Stomach smooth muscle (tissue), 2 donors: ENCODE measurements around the gene MDM1.
A peak's percentile ranks its signal among the peaks of the same experiment; 100 is the strongest.

Experiments used
- H3K27ac ChIP-seq: one replicate; pipeline ENCODE4 v1.7.0; 2013; ENCODE audit warnings: mild to moderate bottlenecking, low read length, inconsistent platforms
- H3K27me3 ChIP-seq, 2 donors: one replicate each; pipeline ENCODE4 v1.7.0; 2013; ENCODE audit warnings: low read length in 2 of 2; ENCODE audit not compliant: insufficient read depth in 2 of 2, control insufficient read depth in 1 of 2
- H3K36me3 ChIP-seq, 2 donors: one replicate each; pipeline ENCODE4 v1.7.0; 2013; ENCODE audit warnings: low read length in 2 of 2; ENCODE audit not compliant: control insufficient read depth in 2 of 2, insufficient read depth in 2 of 2
- H3K4me1 ChIP-seq: one replicate; pipeline ENCODE4 v1.7.0; 2013; ENCODE audit warnings: low read length; ENCODE audit not compliant: control insufficient read depth, insufficient read depth
- H3K4me3 ChIP-seq, 2 donors: one replicate each; pipeline ENCODE4 v1.7.0; 2013; ENCODE audit warnings: low read length in 2 of 2
- H3K9ac ChIP-seq, 2 donors: one replicate each; pipeline ENCODE4 v1.7.0; 2013; ENCODE audit warnings: low read length in 2 of 2, mild to moderate bottlenecking in 1 of 2
- H3K9me3 ChIP-seq, 2 donors: one replicate each; pipeline ENCODE4 v1.7.0; 2013; ENCODE audit warnings: low read length in 2 of 2; ENCODE audit not compliant: control insufficient read depth in 2 of 2
- donor health status: healthy.
- donor health status: Pancreatic carcinoma.

The MDM1 gene

GRCh38 chr12:68368327-68368726 lies 36.2 kb upstream of the MDM1 start:
- H3K27ac ChIP-seq = no peak overlapping the region

GRCh38 chr12:68367903-68368302 lies 35.7 kb upstream of the MDM1 start:
- Histone ChIP-seq H3K27me3 (no peaks in the 10 kb centered on the region), H3K36me3 (no peaks in the 10 kb centered on the region), H3K27ac (no peak overlapping the region), H3K4me1 (peaks cover 10% of the 10 kb centered on the region), H3K4me3 (no peak overlapping the region), H3K9me3 (no peaks in the 10 kb centered on the region), H3K9ac (no peak overlapping the region)

More at GRCh38 chr12:68368327-68368726, 36.2 kb upstream of the MDM1 start:
- Histone ChIP-seq H3K9me3 (no peaks in the 10 kb centered on the region), H3K9ac (no peak overlapping the region), H3K27me3 (no peaks in the 10 kb centered on the region), H3K36me3 (no peaks in the 10 kb centered on the region), H3K4me1 (peaks cover 10% of the 10 kb centered on the region), H3K4me3 (no peak overlapping the region)

GRCh38 chr12:68367116-68367515 lies 35.0 kb upstream of the MDM1 start:
- Histone ChIP-seq H3K4me3 (no peak overlapping the region), H3K9me3 (no peaks in the 10 kb centered on the region), H3K36me3 (no peaks in the 10 kb centered on the region), H3K27ac (no peak overlapping the region), H3K9ac (no peak overlapping the region), H3K4me1 (peaks cover 10% of the 10 kb centered on the region), H3K27me3 (no peaks in the 10 kb centered on the region)

GRCh38 chr12:68364893-68365725 lies 32.9 kb upstream of the MDM1 start:
- H3K27ac ChIP-seq = peak overlapping the region; percentile 87
- H3K4me1 ChIP-seq = peaks cover 10% of the 10 kb centered on the region
- H3K4me3 ChIP-seq = peak overlapping the region; percentile 65 to 74
- H3K27me3 ChIP-seq = no peaks in the 10 kb centered on the region
- peak overlapping the region; percentile 71 to 72 for H3K9ac ChIP-seq
- no peaks in the 10 kb centered on the region for H3K36me3 ChIP-seq
- no peaks in the 10 kb centered on the region for H3K9me3 ChIP-seq

- Histone ChIP-seq H3K9ac (peak overlapping the region; percentile 71 to 72), H3K36me3 (no peaks in the 10 kb centered on the region), H3K27ac (peak overlapping the region; percentile 87), H3K27me3 (no peaks in the 10 kb centered on the region), H3K9me3 (no peaks in the 10 kb centered on the region), H3K4me1 (peaks cover 10% of the 10 kb centered on the region), H3K4me3 (no peak overlapping the region)
Observed at GRCh38 chr12:68364328-68364727, 32.2 kb upstream of the MDM1 start.

- Histone ChIP-seq H3K4me1 (peaks cover 13% of the 10 kb centered on the region), H3K36me3 (no peaks in the 10 kb centered on the region), H3K27ac (no peak overlapping the region), H3K9me3 (no peaks in the 10 kb centered on the region), H3K4me3 (no peak overlapping the region), H3K27me3 (no peaks in the 10 kb centered on the region), H3K9ac (no peak overlapping the region)
Observed at GRCh38 chr12:68361953-68362352, 29.8 kb upstream of the MDM1 start.

GRCh38 chr12:68359674-68360073 lies 27.5 kb upstream of the MDM1 start:
- Histone ChIP-seq H3K9me3 (no peaks in the 10 kb centered on the region), H3K36me3 (no peaks in the 10 kb centered on the region), H3K27me3 (no peaks in the 10 kb centered on the region), H3K4me1 (peaks cover 4% of the 10 kb centered on the region), H3K4me3 (no peak overlapping the region), H3K27ac (no peak overlapping the region), H3K9ac (no peak overlapping the region)

- Histone ChIP-seq H3K27ac (no peak overlapping the region), H3K36me3 (no peaks in the 10 kb centered on the region), H3K4me3 (peak overlapping the region in 1 of 2 donors; percentile 30), H3K4me1 (peaks cover 3% of the 10 kb centered on the region), H3K9me3 (no peaks in the 10 kb centered on the region), H3K9ac (no peak overlapping the region), H3K27me3 (no peaks in the 10 kb centered on the region)
Observed at GRCh38 chr12:68358532-68359485, 26.6 kb upstream of the MDM1 start.

- Histone ChIP-seq H3K9me3 (no peaks in the 10 kb centered on the region), H3K27me3 (no peaks in the 10 kb centered on the region), H3K9ac (no peak overlapping the region), H3K4me3 (no peak overlapping the region), H3K36me3 (no peaks in the 10 kb centered on the region), H3K27ac (no peak overlapping the region), H3K4me1 (peaks cover 3% of the 10 kb centered on the region)
Observed at GRCh38 chr12:68356986-68357385, 24.8 kb upstream of the MDM1 start.

GRCh38 chr12:68356060-68356695 lies 24.0 kb upstream of the MDM1 start:
- Histone ChIP-seq H3K4me1 (peaks cover 3% of the 10 kb centered on the region), H3K4me3 (no peak overlapping the region), H3K27me3 (no peaks in the 10 kb centered on the region), H3K36me3 (no peaks in the 10 kb centered on the region), H3K27ac (no peak overlapping the region), H3K9me3 (no peaks in the 10 kb centered on the region), H3K9ac (no peak overlapping the region)
